ENCODE results near the gene ALDOB.

Gene ALDOB

GRCh38 chr9:101433229-101433628 is 2.3 kb downstream of the ALDOB start:
- TF ChIP-seq, protein P1, sequence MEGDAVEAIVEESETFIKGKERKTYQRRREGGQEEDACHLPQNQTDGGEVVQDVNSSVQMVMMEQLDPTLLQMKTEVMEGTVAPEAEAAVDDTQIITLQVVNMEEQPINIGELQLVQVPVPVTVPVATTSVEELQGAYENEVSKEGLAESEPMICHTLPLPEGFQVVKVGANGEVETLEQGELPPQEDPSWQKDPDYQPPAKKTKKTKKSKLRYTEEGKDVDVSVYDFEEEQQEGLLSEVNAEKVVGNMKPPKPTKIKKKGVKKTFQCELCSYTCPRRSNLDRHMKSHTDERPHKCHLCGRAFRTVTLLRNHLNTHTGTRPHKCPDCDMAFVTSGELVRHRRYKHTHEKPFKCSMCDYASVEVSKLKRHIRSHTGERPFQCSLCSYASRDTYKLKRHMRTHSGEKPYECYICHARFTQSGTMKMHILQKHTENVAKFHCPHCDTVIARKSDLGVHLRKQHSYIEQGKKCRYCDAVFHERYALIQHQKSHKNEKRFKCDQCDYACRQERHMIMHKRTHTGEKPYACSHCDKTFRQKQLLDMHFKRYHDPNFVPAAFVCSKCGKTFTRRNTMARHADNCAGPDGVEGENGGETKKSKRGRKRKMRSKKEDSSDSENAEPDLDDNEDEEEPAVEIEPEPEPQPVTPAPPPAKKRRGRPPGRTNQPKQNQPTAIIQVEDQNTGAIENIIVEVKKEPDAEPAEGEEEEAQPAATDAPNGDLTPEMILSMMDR (IDR thresholded peaks at IDR 0.05; ENCODE audit: insufficient read depth, low read length, poor library complexity, severe bottlenecking): no peak
- H3K27me3 ChIP-seq (replicated peaks; ENCODE audit: control insufficient read depth, insufficient read depth, low read length): no peaks in the 10 kb centered on the region
- no peak for DNase-seq (ENCODE audit: extremely low read depth, insufficient read length)
- H3K36me3 ChIP-seq (ENCODE audit: control insufficient read depth, insufficient read depth, low read length): no peaks in the 10 kb centered on the region
- H3K4me3 ChIP-seq (replicated peaks; ENCODE audit: low read depth, low read length): no peak overlapping the region

GRCh38 chr9:101432740-101433139 is 2.8 kb downstream of the ALDOB start:
- TF ChIP-seq, protein P1 (IDR thresholded peaks at IDR 0.05; ENCODE audit: insufficient read depth, low read length, poor library complexity, severe bottlenecking): no peak
- Histone ChIP-seq H3K4me3 (replicated peaks; ENCODE audit: low read depth, low read length) (no peak overlapping the region), H3K36me3 (ENCODE audit: control insufficient read depth, insufficient read depth, low read length) (no peaks in the 10 kb centered on the region), H3K27me3 (replicated peaks; ENCODE audit: control insufficient read depth, insufficient read depth, low read length) (no peaks in the 10 kb centered on the region)
- DNase-seq (ENCODE audit: extremely low read depth, insufficient read length): no peak

DNA sequence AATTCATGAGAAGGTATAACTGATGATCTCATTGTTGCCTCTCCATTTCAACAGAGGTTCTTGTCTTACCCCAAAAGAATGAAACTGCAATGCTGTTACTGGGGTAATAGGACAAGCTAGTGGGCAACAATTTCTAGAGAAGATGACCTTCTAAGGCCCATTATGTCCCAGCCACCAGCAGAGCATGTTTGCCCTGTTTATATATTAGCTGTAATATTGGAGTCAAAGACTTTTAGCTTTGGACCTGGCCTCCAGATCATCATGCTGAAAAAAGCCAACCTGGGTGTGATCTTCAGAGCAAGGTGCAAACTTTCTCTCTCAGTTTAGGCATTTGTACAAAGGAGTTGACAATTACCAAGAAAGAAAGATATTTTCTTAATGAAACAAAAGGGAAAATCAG is 3.4 kb downstream of the ALDOB start:
- DNase-seq (ENCODE audit: extremely low read depth, insufficient read length): no peak
- TF ChIP-seq, protein P1 (IDR thresholded peaks at IDR 0.05; ENCODE audit: insufficient read depth, low read length, poor library complexity, severe bottlenecking): no peak
- Histone ChIP-seq H3K27me3 (replicated peaks; ENCODE audit: control insufficient read depth, insufficient read depth, low read length) (no peaks in the 10 kb centered on the region), H3K4me3 (replicated peaks; ENCODE audit: low read depth, low read length) (no peak overlapping the region), H3K36me3 (ENCODE audit: control insufficient read depth, insufficient read depth, low read length) (no peaks in the 10 kb centered on the region)

DNA sequence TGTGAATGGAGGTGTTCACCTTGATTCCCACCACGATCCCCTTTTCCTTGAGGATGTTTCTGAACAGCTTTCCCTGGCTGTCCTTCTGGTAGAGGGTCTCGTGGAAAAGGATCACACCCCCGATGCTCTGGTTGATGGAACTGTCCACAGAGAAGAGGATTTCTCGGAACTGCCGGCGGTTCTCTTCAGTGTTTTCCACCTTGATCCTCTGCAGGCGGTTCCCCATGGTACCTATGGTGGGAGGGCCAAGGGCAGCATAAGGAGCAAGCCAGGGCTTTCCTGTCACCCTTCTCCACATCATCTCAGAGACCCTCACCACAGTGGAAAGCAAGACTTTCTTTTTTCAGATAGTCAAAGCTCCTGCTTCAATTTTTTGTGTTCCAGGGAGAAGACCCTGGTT is 5.8 kb downstream of the ALDOB start:
- DNase-seq (ENCODE audit: extremely low read depth, insufficient read length): no peak
- H3K36me3 ChIP-seq (ENCODE audit: control insufficient read depth, insufficient read depth, low read length): no peaks in the 10 kb centered on the region
- no peaks in the 10 kb centered on the region for H3K27me3 ChIP-seq (replicated peaks; ENCODE audit: control insufficient read depth, insufficient read depth, low read length)
- TF ChIP-seq, protein P1 (IDR thresholded peaks at IDR 0.05; ENCODE audit: insufficient read depth, low read length, poor library complexity, severe bottlenecking): no peak
- H3K4me3 ChIP-seq (replicated peaks; ENCODE audit: low read depth, low read length): no peak overlapping the region

DNA sequence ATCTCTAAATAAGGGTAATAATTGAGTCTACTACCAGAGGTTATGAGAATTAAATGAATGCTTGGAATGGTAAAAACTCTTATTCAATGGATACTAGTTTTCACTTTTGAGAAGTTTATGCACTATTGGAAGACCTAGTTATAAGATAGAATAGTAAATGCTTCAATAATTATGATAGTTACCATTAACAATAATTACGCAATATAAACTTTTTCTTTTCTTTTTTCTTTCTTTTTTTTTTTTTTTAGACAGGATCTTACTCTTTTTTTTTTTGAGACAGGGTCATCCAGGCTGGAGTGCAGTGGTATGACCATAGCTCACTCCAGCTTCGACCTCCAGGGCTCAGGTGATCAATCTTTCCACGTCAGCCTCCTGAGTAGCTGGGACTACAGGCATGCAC is 6.7 kb downstream of the ALDOB start:
- no peaks in the 10 kb centered on the region for H3K36me3 ChIP-seq (ENCODE audit: control insufficient read depth, insufficient read depth, low read length)
- no peaks in the 10 kb centered on the region for H3K27me3 ChIP-seq (replicated peaks; ENCODE audit: control insufficient read depth, insufficient read depth, low read length)
- no peak for DNase-seq (ENCODE audit: extremely low read depth, insufficient read length)
- H3K4me3 ChIP-seq (replicated peaks; ENCODE audit: low read depth, low read length): no peak overlapping the region
- TF ChIP-seq, protein P1 (IDR thresholded peaks at IDR 0.05; ENCODE audit: insufficient read depth, low read length, poor library complexity, severe bottlenecking): no peak

GRCh38 chr9:101427957-101428655 is 7.5 kb downstream of the ALDOB start:
- DNase-seq (ENCODE audit: extremely low read depth, insufficient read length): peak; percentile 36
- no peak overlapping the region for H3K4me3 ChIP-seq (replicated peaks; ENCODE audit: low read depth, low read length)
- H3K27me3 ChIP-seq (replicated peaks; ENCODE audit: control insufficient read depth, insufficient read depth, low read length): no peaks in the 10 kb centered on the region
- no peaks in the 10 kb centered on the region for H3K36me3 ChIP-seq (ENCODE audit: control insufficient read depth, insufficient read depth, low read length)
- TF ChIP-seq, protein P1 (IDR thresholded peaks at IDR 0.05; ENCODE audit: insufficient read depth, low read length, poor library complexity, severe bottlenecking): no peak

All from GM06990 (cell line).